Stimulated activated CD4-positive, alpha-beta T cell treated with anti-CD3 and anti-CD28 coated beads, TNF-alpha, amount 100 ng/mL, for 24 hours (primary cell): Measurements from ENCODE around the gene ZNF502.
"Not testable (repeated sequence)": the region's sequence is repeated elsewhere in the genome, so short reads cannot be mapped to it uniquely, and the experiment has no call there.

Experiments
- DNase-seq, 3 experiments: peaks; one replicate each; pipeline ENCODE4 v3.0.0-alpha.2; 2020; ENCODE audit warnings: low read depth in 3 of 3

Gene ZNF502

DNA sequence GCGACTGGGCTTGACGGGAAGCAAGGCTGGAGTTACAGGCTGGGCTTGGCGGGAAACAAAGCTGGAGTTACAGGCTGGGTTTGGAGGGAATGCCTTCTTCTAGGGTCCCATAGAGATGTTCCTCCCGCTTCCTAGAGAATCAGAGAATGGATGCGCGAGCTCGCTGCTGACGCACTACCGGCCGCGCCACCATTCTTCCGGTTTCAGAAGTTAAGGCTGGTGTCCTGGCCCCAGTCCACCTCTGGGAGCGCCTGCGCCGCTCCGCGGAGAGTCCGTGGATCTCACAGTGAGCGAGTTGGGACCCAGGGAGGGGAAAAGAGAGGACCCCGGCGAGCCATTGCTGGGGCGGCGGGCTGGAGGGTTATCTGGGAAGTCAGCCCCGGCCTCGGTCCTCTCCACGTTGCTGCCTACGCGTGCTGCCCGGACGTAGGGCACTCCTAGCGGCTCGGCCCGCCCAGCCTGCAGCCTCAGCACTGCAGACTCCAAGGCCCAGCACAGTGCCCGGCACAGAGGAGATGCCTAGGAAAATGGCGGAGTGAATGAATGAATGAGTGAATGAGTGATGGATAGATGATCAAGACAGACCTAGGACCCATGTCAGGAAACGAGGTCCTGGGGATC is at the start of gene ZNF502:
Gene ZNF502 (plus strand): TSS at position 206 of the 621 bp plus-strand sequence. CDS start 7,602 bp downstream, outside the sequence.
- peak; percentile 18 to 66 (median 54) for DNase-seq

DNA sequence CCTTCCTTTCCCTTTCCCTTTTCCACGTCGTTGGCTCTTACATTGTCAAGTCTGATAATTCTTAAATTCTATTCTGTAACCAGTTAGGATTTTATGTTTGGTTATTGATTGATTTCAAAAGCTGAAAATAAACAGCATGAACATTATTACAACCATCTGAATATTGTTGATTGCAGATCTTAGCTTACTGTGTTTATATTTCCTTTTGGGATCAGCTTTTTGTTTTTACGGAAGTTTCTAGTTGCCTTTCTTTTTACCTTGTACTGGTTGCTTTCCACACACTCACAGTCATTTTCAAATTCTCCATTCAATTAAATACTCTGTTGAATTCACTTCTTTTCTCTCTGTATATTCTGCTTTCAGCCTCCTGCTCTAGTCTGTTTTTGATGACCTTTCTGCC is 47.3 kb upstream of the ZNF502 start:
- DNase-seq = no peak

DNA sequence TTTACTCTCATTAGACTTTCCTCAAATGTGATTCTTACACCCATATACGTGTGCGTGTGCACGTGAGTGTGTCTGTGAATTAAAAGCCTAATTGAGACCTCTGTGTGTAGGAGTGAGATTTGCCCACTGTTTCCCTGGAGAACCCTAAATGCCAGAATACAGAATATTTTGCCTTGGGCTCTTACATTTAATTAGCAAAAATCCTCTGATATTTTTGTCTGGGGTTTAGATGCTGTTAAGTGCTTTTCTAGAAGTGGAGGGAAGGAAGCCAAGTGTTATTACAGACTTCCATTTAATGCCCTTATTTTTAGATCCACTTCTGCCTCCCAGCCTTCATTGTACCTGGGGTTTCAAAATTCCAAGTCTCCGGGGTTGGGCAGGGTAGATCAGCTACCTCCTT is 46.1 kb upstream of the ZNF502 start:
- DNase-seq = no peak

DNA sequence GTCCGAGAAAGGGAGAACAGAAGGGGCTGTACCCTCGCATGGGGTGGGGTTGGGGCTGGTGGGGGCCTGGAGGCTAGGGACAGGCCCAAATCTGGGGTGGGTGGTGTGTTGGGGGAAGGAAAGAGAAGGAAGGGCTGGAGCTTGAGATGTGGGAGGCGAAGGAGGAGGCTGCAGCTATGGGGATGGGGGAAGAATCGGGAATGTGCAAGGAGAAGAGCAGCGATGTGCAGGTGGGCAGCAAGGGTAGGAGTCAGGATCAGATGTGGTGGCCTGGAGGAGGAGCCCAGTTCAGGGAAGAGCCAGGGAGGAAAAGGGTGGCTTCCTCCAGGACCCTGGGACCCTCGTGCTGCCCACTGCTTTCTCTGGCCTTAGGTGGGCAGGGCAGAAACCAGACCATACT is 42.7 kb upstream of the ZNF502 start:
- no peak for DNase-seq

DNA sequence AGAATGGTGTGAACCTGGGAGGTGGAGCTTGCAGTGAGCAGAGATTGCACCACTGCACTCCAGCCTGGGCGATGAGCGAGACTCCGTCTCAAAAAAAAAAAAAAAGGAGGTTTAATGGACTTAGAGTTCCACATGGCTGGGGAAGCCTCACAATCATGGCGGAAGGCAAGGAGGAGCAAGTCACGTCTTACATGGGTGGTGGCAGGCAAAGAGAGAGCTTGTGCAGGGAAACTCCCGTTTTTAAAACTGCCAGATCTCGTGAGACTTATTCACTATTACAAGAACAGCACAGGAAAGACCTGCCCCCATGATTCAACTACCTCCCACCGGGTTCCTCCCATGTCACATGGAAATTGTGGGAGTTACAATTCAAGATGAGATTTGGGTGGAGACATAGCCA is 39.0 kb upstream of the ZNF502 start:
- DNase-seq = not testable (repeated sequence)

DNA sequence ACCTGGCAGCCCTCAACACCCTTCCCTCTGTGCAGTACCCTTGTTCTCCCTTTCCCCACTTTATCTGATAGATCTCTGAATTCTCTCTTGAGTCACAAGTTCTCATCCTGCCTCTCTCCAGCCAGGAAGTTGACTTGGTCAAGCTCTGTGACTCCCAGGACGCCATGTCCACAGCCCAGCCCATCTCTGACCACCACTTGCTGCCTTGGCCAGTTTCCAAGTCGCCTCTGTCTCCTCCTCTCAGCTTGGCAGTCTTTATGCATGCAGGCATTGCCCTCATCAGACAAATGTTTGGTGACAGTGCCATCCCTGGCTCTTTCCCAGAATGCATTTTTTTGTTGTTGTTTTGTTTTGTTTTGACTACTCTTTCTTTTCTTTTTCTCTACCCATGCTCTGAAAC is 38.2 kb upstream of the ZNF502 start:
- DNase-seq = no peak

DNA sequence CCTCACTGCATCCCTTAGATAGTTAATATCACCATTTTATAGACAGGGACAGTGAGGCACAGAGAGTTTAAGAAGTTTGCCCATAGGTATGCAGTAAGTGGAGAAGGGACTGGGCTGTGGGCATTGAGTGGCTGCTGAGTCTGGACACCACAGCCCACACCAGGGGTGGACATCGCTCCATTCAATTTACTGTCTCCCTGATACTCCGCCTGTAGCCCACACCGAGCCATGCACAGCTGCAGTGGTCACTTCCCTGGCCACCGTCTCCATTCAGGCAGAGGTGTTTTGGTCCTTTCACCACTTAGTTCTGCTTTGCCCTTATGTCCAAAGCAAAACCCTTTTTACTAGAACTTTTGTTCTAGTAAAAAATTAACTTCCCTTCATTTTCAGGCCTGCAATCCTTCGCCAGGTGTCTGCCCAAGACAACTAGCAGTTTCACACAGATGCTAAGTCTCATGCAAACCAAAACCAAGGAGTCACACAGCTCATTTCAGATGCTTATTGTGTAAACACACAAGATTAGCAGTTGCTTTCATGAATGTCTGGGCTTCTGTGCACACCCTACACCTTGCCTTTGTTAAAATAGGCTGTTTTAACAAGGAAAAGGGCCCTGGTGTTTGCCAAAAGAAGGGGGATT is 33.9 kb upstream of the ZNF502 start:
- DNase-seq = no peak

DNA sequence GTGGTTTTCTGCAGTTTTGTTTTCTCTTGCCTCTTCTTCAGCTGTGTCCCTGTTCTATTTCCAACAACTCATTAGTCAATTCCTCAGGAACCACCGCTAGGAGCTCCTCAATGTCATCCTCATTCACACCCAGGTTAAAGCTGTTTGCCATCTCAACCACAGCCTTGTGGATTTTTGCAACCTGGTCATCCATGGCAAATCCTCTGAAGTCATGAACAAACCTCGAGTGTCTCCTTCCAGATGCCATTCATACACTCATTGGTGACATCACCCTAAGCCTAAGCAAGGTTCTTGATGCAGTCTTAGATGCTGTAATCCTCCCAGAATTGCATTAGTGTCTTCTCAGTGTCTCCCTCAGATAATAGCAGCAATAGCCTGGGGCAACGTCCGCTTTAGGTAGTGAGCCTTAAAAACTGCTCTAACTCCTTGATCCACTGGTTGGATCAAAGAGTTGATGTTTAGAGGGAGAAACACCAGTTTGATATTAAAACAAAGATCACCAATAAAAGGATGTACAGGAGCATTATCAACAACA is 31.5 kb upstream of the ZNF502 start:
- no peak for DNase-seq

DNA sequence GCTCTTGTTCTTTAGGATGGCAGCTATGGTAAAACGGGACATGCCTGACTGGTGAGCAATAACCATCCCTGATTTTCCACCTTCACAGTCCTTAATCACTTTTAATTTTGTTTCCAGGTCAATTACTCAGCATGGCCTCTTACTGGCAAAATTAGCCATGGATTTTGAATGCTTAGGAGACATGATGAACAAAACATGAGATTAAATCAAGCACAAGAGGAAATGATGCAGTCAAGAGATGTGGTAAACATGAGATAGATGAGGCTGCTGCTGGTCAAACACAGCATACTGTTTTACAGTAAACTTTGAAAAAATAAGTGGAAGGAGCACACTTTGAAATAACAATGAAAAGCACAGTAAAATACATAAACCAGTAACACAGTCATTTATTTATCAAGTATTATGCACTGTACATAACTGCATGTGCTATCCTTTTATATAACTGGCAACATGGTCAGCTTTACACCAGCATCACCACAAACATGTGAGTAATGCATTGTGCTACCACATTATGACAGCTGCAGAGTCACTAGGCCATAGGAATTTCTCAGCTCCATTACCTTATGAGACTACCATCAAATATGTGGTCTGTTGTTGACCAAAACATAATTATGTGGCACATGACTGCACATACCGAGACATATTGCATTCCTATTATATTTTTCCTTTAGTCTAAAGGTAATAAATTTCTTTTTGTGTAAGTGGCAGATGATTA is 30.1 kb upstream of the ZNF502 start:
- no peak for DNase-seq

DNA sequence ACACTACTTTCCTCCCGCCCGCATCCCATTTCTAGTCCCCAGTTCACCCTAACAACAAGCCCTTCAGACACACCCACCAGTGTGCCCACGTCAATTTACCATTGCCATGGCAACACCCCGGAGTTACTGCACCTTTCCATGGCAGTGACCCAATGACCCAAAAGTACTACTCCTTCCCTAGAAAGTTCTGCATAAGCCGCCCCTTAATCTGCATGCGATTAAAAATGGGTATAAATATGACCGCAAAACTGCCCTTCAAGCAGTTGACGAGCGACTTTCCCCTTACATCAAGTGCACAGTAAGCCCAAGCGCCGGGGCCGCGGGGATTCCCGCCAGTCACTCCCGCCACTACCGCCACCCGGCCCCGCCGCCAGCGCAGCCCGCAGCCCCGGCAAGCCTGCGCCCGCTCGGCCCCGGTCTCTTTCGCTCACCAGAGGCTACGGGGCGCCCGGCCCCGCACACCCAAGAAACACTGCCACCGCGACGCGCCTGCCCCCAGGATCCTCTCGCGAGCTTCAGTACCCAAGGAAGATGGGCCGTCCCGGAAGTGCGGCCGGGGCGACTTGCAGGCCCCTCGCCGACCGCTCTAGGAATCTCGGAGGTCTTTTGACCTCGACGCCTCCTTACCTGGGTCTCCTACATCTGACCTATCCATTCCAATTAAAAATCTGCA is 27.2 kb upstream of the ZNF502 start:
- DNase-seq = peak; percentile 5 to 61 (median 43)

DNA sequence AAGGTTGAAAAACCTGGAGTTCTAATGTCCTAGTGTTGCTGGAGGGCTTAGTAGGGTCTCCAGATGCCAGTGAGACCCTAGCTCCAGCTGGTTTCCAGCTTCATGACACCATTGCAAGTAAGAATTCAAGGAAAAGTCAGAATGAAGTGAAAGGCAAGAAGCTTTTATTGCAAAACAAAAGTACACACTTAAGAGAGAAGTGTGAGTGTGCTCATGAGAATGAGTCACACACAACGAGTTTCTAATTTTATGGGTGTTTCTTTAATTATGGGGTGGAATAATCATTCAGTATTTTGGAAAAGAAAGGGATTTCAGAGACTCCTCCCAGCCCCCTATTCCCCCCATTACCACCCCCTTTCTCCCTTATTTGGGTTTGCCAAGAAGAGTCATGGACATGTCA is 24.6 kb upstream of the ZNF502 start:
- no peak for DNase-seq

DNA sequence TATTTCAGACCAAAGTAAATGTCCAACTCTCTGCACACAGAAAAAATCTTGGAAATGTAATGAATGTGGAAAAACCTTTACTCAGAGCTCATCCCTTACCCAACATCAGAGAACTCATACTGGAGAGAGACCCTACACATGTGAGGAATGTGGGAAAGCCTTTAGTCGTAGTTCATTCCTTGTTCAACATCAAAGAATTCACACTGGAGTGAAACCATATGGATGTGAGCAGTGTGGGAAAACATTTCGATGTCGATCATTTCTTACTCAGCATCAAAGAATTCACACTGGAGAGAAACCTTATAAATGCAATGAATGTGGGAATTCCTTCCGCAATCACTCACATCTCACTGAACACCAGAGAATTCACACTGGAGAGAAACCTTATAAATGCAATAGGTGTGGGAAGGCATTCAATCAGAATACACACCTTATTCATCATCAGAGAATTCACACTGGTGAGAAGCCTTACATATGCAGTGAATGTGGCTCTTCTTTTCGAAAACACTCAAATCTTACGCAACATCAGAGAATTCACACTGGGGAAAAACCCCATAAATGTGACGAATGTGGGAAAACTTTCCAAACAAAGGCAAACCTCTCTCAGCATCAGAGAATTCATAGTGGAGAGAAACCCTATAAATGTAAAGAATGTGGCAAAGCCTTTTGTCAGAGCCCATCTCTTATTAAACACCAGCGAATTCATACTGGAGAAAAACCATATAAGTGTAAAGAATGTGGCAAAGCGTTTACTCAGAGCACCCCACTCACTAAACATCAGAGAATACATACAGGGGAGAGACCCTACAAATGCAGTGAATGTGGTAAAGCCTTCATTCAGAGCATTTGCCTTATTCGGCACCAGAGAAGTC is 9.0 kb downstream of the ZNF502 start:
- no peak for DNase-seq

DNA sequence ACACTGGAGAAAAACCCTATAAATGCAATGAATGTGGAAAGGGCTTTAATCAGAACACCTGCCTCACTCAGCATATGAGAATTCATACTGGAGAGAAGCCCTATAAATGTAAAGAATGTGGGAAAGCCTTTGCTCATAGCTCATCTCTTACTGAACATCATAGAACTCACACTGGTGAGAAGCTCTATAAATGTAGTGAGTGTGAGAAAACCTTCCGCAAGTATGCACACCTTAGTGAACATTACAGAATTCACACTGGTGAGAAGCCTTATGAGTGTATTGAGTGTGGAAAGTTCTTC is 9.6 kb downstream of the ZNF502 start:
- no peak for DNase-seq

DNA sequence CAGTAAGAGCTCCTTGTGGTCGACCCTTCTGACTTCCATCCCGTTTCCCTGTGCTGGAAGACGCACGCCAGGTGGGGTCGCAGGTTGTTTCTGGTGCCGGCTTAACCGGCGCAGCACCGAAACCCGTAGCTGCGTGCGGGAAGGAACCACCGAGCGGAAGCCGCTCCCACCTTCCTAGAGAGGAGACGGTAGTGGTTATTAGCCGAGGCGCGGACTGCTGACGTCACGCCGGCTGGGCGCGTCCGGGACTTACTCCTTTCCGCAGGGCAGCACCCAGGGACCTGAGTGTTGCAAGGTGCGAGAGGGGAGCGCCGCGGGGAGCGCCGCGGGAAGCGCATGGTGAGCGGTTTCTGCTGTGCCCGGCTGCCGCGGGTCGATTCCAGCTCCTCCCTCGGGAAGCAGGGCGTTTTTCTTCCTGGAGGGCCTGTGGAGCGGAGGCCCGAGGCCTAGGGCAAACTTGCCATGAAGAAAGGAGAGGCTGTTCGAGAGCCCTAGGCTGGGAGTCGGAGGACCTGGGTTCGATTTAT is 17.0 kb downstream of the ZNF502 start, which contains the start of gene ZNF501:
Gene ZNF501 (plus strand): TSS at position 252 of the 527 bp plus-strand sequence. CDS start 4,787 bp downstream, outside the sequence.
- peak; percentile 72 to 89 (median 79) for DNase-seq

DNA sequence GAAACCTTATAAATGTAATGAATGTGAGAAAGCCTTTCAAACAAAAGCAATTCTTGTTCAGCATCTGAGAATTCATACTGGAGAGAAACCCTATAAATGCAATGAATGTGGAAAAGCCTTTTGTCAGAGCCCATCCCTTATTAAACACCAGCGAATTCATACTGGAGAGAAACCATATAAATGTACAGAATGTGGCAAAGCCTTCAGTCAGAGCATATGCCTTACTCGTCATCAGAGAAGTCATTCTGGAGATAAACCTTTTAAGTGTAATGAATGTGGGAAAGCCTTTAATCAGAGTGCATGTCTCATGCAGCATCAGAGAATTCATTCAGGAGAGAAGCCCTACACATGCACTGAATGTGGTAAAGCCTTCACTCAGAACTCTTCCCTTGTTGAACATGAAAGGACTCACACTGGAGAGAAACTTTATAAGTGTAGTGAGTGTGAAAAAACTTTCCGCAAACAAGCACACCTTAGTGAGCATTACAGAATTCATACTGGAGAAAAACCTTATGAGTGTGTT is 22.2 kb downstream of the ZNF502 start:
- no peak for DNase-seq

DNA sequence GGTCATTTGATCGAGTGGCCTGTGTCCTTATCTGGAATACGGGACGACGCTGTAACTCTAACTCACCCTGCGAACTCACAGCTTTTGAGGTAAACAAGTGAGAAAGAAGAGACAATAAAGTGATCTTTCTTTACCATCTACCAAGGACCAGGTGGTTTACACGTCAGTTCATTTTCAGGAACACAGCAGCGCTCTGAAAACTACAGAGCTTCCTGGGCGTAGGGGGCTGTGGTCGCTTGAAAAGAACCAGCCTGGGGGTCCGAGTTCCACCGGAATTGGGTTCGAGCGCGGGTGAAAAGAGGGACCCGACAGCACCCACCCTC is 48.6 kb downstream of the ZNF502 start:
- DNase-seq = no peak

DNA sequence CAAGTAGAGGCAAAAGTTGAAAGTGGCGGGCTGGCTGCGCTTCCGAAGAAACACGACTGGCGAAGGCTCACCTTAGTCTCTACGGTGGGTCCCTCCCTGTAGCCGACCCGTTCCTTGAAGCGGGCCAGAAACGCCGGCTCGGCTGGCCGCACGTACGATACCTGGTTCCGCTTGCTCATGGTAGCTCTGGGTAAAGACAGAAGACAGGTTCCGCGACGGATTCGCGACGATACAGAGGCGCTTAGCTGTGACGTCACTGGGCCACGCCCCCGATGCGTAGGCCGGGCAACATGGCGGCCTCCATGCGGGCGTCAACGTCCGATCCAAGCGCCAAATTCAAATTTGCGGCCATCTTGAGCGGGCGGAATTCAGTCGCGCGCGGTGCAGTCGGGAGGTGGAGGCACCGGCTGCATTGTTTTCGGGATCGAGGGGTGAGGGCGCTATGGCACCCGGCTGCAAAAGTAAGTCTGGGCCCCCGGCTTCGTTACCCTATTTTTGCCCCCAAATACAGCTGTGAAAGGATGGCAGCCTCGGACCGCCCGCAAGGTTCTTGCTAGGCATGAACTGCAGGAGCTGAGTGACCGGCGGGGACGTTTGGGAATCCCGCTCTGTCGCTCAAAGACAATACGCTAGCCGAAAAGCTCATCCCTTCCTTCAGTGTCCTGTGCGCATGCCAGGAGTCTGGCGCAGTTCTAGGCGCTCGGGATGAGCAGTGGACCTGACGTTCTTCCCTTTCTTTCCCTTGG is 49.1 kb downstream of the ZNF502 start, which contains the start of the genes KIAA1143 and KIF15:
Gene KIAA1143 (minus strand): TSS at position 196 of the 746 bp plus-strand sequence. CDS start 17 bp downstream, at position 179.
Gene KIF15 (plus strand): TSS at position 371 of the 746 bp plus-strand sequence. CDS start 72 bp downstream, at position 443.
- peak; percentile 98 for DNase-seq

DNA sequence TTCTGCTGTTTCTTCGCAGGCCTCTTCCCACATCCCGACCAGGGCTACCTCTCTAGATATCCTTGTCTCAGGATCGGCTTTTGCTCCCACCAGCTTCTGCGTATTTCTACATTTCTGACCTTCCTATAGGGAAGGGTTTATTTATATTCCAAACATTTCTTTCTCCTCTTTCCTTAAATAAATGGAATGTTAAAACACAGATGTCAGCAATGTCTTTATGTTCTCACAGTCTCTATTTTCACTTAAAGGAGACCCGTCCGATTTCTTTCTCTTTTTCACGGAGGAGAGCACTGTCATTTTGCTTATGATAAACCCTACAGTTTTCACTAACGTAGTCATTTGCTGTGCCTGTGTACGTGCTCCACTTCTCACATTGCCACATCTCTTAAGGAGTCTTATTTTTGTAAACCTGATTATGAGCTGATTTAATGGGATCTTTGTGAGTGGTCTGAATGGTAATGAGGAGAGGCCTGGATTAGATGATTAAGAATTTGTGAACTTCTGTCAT is 49.8 kb downstream of the ZNF502 start:
- DNase-seq = no peak

DNA sequence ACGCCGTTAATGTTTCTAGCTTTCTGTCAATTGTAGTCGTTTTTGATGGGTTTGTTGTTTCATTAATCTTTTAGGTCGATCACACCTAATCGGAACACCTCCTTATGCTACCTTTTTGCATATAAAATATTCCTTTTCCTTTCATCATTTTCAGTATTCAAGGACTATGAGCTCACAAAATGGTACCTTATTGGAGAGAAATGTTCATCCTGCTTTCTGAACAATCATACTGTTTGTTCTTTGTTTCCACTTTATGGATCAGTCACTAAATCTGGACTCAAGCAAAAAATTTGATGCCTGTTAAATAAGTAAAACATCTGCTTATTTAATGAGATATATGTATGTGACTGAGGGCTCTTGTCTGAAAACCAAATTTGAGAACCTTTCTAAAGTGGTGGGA is 50.2 kb downstream of the ZNF502 start:
- no peak for DNase-seq

DNA sequence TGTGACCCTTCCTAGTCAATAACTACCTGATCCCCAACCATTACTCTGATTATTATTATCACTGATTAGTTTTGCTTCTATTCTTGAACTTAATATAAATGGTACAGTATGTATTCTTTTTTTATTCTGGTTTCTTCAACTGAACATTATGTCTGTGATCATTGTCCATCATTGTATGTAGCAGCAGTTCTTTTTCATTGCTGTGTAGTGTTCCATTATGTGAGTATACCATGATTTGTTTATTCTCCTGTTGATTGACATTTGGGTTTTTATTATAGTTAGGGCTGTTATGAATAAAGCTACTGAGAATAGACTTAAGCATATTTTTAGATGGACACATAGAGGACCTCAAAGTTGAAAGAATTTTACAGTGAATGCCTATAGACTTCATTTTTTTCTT is 51.8 kb downstream of the ZNF502 start:
- DNase-seq = no peak
